DND-41 (cell line): Measurements from ENCODE around the gene NTSR1.

Experiments
- ATAC-seq: fragments of 200-7000 bp; cut with Tn5 transposase; 3 replicates; pipeline ENCODE4 v1.9.1; 2021; ENCODE audit warnings: low read depth; ENCODE audit not compliant: insufficient read depth
- DNase-seq: peaks from one replicate; pipeline ENCODE4 v3.0.0-alpha.2; 2020
- H2AFZ ChIP-seq: 2 replicates; pipeline ENCODE4 v1.6.0; 2012; ENCODE audit warnings: low read depth, low read length
- H3K27ac ChIP-seq: 2 replicates; pipeline ENCODE4 v1.5.1; 2012; ENCODE audit warnings: low read length, inconsistent platforms
- H3K27me3 ChIP-seq: fragments of 200-600 bp; sonication (generic); 2 replicates; pipeline ENCODE4 v1.6.0; 2012; ENCODE audit warnings: low read length, mild to moderate bottlenecking, inconsistent platforms; ENCODE audit not compliant: insufficient read depth, poor library complexity
- H3K36me3 ChIP-seq: 2 replicates; pipeline ENCODE4 v1.5.1; 2012; ENCODE audit warnings: low read length, inconsistent platforms; ENCODE audit not compliant: insufficient read depth
- H3K4me1 ChIP-seq: 2 replicates; pipeline ENCODE4 v1.5.1; 2012; ENCODE audit warnings: mild to moderate bottlenecking, low read length; ENCODE audit not compliant: insufficient read depth
- H3K4me2 ChIP-seq: 2 replicates; pipeline ENCODE4 v1.6.0; 2012; ENCODE audit warnings: mild to moderate bottlenecking, moderate library complexity, low read length, inconsistent platforms; ENCODE audit not compliant: insufficient read depth
- H3K4me3 ChIP-seq, 2 experiments: fragments of 200-600 bp in 1 of 2; shearing (Covaris generic) in 1 of 2; 2 replicates each; pipeline ENCODE4 v1.5.1; 2012 to 2016; ENCODE audit warnings: inconsistent platforms in 2 of 2, low read length in 2 of 2, mild to moderate bottlenecking in 2 of 2, low read depth in 1 of 2, moderate library complexity in 1 of 2
- H3K79me2 ChIP-seq: 2 replicates; pipeline ENCODE4 v1.6.0; 2012; ENCODE audit warnings: low read length, inconsistent platforms; ENCODE audit not compliant: insufficient read depth
- H3K9ac ChIP-seq: 2 replicates; pipeline ENCODE4 v1.6.0; 2012; ENCODE audit warnings: low read depth, mild to moderate bottlenecking, inconsistent platforms, low read length, moderate library complexity
- H3K9me3 ChIP-seq: 2 replicates; pipeline ENCODE4 v1.5.1; 2012; ENCODE audit warnings: low read length, moderate library complexity, mild to moderate bottlenecking, inconsistent platforms; ENCODE audit not compliant: insufficient read depth, severe bottlenecking
- H4K20me1 ChIP-seq: 2 replicates; pipeline ENCODE4 v1.6.0; 2012; ENCODE audit warnings: low read length; ENCODE audit not compliant: insufficient read depth
- EZH2 ChIP-seq: IDR thresholded peaks from 3 replicates; pipeline ENCODE4 v1.6.1; 2012; ENCODE audit warnings: borderline replicate concordance, low read depth, mild to moderate bottlenecking, moderate library complexity, low read length, inconsistent platforms; ENCODE audit not compliant: severe bottlenecking
- TF ChIP-seq, protein P1 (sequence below): IDR thresholded peaks from 2 replicates; pipeline ENCODE4 v1.5.1; 2012; ENCODE audit warnings: borderline replicate concordance, low read length, moderate library complexity, mild to moderate bottlenecking; ENCODE audit not compliant: poor library complexity, severe bottlenecking; ENCODE audit errors: extremely low read depth

The NTSR1 gene

DNA sequence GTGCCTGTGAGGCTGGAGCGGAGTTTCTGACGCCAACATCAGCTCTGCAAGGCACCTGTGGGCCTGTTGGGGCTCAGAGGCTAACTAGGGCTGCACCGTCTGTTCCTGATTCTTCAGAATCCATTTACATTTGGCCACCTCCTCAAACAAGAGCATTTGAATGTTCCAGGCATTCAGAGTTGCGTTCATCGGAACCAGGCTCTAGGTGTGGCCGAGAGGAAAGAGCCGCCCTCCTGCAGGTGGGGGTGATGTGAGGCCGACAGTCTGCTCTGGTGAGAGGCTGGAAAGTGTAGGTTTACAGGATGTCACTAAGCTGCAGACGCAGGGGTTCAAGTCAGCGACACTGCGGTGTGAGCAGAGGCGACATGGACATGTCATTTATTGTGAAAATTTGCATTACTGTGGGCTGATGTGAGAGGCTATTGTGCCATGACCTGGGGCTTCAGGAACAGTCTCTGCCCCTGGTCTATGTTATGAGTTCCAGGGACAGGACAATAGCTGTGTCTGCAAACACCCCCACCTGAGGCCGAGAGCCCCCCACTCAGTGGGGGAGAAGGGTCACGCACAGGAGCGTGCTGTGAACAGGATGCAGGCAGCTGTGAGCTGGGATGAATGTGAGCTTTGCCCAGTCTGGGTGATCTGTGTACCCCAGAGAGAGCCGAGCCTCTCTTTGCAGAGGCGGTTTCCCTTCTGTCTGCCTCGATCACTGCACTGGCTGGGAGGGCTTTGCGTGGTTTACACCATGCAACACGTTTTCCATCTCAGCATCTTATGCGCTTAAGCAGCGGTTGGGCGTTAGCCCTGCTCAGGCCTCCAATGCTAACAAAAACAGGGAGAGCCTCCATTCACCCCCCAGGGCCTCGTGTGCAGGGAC, 45.3 kb upstream of the NTSR1 start:
- TF ChIP-seq, protein P1, sequence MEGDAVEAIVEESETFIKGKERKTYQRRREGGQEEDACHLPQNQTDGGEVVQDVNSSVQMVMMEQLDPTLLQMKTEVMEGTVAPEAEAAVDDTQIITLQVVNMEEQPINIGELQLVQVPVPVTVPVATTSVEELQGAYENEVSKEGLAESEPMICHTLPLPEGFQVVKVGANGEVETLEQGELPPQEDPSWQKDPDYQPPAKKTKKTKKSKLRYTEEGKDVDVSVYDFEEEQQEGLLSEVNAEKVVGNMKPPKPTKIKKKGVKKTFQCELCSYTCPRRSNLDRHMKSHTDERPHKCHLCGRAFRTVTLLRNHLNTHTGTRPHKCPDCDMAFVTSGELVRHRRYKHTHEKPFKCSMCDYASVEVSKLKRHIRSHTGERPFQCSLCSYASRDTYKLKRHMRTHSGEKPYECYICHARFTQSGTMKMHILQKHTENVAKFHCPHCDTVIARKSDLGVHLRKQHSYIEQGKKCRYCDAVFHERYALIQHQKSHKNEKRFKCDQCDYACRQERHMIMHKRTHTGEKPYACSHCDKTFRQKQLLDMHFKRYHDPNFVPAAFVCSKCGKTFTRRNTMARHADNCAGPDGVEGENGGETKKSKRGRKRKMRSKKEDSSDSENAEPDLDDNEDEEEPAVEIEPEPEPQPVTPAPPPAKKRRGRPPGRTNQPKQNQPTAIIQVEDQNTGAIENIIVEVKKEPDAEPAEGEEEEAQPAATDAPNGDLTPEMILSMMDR = no peak
- TF ChIP-seq EZH2 = no peak
- Histone ChIP-seq H3K4me3 (no peak overlapping the region), H3K27me3 (no peaks in the 10 kb centered on the region), H3K4me2 (no peak overlapping the region), H3K9me3 (no peaks in the 10 kb centered on the region), H3K27ac (no peak overlapping the region), H3K36me3 (peaks cover 69% of the 10 kb centered on the region), H3K9ac (no peak overlapping the region), H4K20me1 (peaks cover 57% of the 10 kb centered on the region), H2AFZ (no peak overlapping the region), H3K4me1 (no peaks in the 10 kb centered on the region), H3K79me2 (no peaks in the 10 kb centered on the region)
- no peak for DNase-seq
- no peak for ATAC-seq

DNA sequence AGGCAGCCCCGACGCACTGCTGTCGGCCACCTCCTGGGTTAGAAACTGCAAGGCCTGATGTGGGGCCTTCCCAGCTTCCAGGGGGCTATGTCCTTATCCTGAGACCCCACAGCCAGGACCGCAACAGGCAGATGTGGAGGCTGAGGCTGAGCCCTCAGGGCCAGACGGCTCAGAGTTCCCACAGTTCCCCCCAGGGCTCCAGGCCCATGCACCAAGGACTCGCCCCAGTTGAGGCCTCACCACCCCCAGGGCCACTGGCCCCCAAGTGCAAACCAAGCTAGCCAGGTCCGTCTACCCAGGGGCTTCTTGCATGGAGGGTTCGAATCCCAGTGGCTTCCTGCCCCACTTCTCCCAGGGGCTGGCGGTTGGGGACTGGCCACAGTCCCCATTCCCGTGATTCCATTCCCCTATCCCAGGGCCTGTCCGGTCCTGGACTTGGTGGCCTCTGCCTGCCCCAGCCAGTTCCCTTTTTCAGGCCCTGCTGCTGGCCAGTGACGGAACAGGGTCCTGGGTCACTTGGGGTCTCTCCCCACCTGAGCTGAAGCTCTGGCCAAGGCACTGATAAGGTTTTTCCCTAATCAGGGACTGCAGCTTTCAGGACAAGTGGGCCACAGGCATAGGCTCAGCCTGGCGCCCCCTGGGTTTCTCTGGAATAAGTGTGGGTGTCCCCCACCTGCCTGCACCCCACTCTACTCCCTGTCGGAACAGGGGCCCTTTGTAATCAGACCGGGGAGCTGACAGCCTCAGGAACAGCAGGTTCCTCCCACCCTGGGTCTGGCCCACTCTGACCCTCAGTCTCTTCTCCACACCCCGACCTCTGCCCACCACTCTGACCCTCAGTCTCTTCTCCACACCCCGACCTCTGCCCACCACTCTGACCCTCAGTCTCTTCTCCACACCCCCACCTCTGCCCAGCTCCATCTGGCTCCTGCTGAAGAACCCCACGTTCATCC, 44.3 kb upstream of the NTSR1 start:
- H3K9me3 ChIP-seq = no peaks in the 10 kb centered on the region
- H4K20me1 ChIP-seq = peaks cover 55% of the 10 kb centered on the region
- no peak overlapping the region for H3K4me3 ChIP-seq
- no peaks in the 10 kb centered on the region for H3K27me3 ChIP-seq
- H3K79me2 ChIP-seq = no peaks in the 10 kb centered on the region
- no peak for TF ChIP-seq EZH2
- TF ChIP-seq, protein P1 = no peak
- H2AFZ ChIP-seq = no peak overlapping the region
- no peak overlapping the region for H3K4me2 ChIP-seq
- ATAC-seq (no peak), DNase-seq (no peak)
- no peak overlapping the region for H3K9ac ChIP-seq
- no peak overlapping the region for H3K27ac ChIP-seq
- H3K36me3 ChIP-seq = peaks cover 72% of the 10 kb centered on the region
- H3K4me1 ChIP-seq = no peaks in the 10 kb centered on the region

DNA sequence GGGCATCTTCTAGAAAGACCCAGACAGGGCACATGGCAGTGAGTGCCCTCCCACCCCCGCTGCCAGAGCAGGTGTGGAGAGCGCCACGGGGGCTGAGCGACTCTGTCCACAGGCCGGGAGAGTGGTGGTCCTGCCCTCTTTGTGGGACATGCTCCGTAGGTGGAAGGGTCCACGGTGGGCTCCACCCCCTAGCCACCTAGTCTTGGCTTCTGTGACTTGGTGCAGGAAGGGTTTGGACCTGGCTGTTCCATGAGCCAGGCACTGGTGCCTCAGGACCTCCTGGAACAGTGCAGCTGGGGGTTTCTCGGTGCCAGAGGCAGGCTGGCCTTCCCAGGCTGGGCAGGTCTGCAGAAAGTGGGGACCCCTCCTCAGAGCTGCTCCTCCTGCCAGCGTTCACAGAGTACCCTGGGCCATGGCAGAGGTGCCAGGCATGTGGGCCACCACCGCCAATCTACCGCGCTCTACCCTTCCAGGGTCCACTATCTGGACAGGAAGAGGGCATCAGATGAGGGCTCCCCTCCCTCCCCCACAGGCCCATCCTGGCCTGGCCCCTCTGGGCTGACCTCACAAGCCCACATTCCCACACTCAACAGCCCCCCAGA, 43.4 kb upstream of the NTSR1 start:
- H3K4me2 ChIP-seq = no peak overlapping the region
- no peak for ATAC-seq
- TF ChIP-seq, protein P1 = no peak
- no peaks in the 10 kb centered on the region for H3K4me1 ChIP-seq
- H3K9me3 ChIP-seq = no peaks in the 10 kb centered on the region
- H2AFZ ChIP-seq = no peak overlapping the region
- no peaks in the 10 kb centered on the region for H3K27me3 ChIP-seq
- H3K79me2 ChIP-seq = no peaks in the 10 kb centered on the region
- no peak for DNase-seq
- peaks cover 74% of the 10 kb centered on the region for H3K36me3 ChIP-seq
- no peak overlapping the region for H3K9ac ChIP-seq
- H4K20me1 ChIP-seq = peaks cover 47% of the 10 kb centered on the region
- no peak overlapping the region for H3K4me3 ChIP-seq
- no peak overlapping the region for H3K27ac ChIP-seq
